HG03521 (cell line): ENCODE data around the gene STOM.
A peak's percentile ranks its signal among the peaks of the same experiment; 100 is the strongest.

Experiments used
- ATAC-seq: cut with Tn5 transposase; IDR thresholded peaks from one replicate; pipeline ENCODE4 v1.9.1; 2021; ENCODE audit warnings: mild to moderate bottlenecking, moderate library complexity; ENCODE audit not compliant: unreplicated experiment

STOM gene

GRCh38 chr9:121372239-121373010, 2.4 kb upstream of the STOM start:
- no peak for ATAC-seq

GRCh38 chr9:121371495-121372061, 1.5 kb upstream of the STOM start:
- ATAC-seq: no peak

DNA sequence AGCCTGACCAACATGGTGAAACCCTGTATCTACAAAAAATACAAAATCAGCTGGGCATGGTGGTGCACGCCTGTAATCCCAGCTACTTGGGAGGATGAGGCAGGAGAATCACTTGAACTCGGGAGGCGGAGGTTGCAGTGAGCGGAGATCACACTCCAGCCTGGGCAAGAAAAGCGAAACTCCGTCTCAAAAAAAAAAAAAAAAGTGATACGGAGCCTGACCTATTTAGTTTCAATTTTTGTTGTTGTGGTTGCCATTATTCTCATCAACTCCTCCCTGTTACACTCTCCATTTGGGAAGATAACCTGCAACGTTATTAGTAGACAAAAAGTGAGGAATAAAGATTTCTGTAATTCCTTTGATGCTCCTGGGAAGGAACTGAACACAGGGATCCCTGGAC, 1.3 kb downstream of the STOM start:
- no peak for ATAC-seq

GRCh38 chr9:121368138-121368522, 1.9 kb downstream of the STOM start:
- ATAC-seq: no peak

DNA sequence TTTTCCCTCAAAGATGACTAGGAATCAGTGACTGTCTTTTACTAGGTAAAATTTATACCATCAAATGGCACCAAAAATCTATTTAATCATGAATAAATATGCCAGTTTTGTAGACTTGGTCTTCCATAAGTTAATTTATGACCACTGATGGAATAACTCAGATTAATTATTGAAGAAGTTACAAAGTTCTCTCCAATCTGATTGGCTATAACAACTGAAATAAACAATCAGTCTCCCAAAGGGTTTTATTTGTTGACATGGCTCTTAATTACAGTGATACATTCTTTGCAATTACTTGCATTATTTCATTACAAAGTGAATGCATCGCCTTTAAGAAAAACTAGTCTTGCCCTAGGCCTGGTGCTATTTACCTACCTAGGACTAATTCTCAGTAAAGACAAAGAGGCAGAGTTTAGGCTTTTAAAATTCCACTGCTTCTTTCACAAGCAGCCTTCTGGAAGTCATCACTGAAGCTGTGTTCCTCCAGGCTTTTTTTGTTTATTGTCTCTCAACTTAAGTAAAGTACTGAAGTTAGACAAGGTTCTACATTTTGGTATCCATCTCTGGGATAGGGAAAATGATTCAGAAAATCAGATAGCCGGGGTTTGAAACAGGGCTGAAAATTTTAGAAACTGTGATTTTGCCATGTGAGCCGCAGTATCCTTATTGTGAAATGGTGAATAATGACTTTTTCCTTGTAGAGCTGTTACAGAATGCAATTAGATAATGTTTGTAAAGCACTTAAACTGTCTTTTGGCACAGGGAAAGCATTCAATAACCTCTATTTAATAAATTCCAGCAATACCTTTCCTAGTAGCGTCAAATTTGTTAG, 2.5 kb downstream of the STOM start:
- ATAC-seq: no peak

- no peak for ATAC-seq
Measured at GRCh38 chr9:121366611-121367192, 3.3 kb downstream of the STOM start.

GRCh38 chr9:121365564-121365963, 4.5 kb downstream of the STOM start:
- ATAC-seq: no peak

- ATAC-seq: no peak
Measured at GRCh38 chr9:121364886-121365285, 5.2 kb downstream of the STOM start.

GRCh38 chr9:121364077-121364476, 6.0 kb downstream of the STOM start:
- ATAC-seq: no peak

- no peak for ATAC-seq
Measured at GRCh38 chr9:121363622-121363961, 6.5 kb downstream of the STOM start.

- ATAC-seq: no peak
Measured at GRCh38 chr9:121362813-121363621, 7.0 kb downstream of the STOM start.

- ATAC-seq: no peak
Measured at GRCh38 chr9:121360601-121361374, 9.3 kb downstream of the STOM start.

DNA sequence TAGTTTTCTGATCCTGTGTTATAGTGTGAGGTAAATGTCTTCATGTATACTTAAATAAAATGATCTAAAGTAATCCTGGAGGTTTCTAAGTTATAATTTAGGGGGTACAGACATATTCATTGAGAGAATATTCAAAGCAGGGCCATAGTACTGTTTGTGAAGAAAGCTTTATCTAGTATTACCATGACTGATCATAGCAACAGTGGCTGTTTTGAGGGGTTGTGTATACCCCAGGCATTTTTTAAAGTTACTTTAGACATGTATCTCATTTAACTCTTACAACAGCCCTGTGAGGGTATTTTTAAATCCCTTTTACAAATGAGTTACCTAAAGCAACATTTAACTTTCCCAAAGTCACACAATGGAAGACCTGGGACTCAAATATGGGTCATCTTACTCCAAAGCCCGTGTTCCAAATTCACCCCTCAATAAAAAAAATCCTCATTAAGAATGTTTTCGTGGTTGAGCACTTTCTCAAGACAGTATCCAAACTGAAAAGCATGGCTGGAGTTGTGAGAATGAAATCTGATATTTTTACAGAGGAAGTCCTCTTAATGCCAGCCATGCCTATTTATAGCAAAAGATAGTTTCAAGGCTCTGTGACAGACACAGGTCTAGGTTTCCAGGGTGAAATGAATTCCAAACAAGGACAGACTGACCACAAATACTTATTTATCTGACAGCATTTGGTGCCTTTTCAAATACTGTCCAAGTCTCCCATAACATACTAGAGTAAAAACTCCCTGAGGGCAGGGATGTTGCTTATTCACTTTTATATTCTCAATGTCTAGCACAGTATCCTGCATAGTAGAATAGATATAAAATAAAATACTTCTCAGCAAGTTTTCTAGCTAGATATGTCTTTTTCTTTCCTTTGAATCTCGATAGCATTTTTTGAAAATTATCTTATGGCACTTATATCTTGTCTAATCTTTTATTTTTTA, 10.4 kb downstream of the STOM start:
- no peak for ATAC-seq

DNA sequence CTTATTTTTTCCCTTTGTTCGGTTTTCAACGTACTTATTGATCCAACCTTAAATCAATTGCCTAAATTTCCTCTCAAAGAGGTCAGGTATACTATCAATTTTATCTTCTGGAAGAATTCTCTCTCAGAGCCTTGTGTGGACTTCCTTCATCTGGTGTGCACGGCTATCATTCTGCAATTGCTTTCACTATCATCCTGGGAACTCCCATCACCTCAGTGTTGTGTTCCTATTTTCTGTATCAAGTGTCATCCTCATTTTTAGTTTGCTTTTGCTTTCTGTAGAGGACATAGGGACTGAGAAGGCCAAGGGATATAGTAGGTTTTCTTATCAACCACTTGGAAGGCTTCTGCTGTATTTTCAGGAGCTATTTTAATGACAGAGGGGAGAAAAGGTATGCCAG, 11.3 kb downstream of the STOM start:
- ATAC-seq: no peak

DNA sequence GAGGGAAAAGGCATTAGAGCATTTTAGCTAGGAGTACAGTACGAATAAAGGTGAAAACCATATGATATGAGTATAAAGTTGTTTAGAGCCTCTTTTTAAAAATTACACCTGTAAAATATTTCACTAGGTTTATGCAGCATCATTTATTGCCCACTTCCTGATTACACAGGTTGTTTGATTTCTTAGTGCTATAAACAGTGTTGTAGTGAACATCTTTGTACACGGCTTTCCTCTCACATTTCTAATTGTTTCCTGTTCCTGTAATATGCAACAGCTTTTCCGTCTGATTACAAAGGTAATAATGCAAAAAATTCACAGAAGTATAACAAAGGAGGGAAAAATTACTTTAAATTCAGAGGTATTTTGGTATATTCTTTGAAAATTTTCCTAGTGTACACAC, 13.0 kb downstream of the STOM start:
- ATAC-seq: no peak

DNA sequence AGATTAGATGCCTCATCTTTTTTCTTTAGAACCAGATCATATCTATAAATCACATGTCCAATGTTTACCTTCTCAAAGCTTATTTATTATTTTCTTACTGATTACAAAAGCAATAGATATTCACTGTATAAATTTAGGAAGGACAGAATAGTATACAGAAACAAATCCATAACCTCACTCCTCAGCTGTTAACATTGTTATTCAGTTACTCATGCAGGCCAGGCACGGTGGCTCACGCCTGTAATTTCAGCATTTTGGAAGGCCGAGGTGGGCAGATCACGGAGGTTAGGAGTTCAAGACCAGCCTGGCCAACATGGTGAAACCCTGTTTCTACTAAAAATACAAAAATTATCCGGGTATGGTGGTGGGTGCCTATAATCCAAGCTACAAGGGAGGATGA, 15.3 kb downstream of the STOM start:
- no peak for ATAC-seq

DNA sequence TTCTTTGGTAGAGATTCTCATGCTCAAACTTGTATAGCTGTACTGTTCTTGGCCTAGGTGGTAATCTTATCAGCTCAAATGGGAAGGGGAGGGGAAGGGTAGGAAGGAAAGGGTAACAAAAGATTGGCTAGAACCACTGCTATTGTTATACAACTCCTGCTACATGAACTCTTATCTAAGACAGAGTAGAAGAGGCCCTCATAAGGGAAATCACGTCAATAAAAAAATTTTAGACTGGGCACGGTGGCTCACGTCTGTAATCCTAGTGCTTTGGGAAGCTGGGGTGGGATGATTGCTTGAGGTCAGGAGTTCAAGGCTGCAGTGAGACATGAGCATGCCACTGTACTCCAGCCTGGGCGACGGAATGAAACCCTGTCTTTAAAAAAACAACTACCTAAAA, 15.9 kb downstream of the STOM start:
- ATAC-seq: no peak

DNA sequence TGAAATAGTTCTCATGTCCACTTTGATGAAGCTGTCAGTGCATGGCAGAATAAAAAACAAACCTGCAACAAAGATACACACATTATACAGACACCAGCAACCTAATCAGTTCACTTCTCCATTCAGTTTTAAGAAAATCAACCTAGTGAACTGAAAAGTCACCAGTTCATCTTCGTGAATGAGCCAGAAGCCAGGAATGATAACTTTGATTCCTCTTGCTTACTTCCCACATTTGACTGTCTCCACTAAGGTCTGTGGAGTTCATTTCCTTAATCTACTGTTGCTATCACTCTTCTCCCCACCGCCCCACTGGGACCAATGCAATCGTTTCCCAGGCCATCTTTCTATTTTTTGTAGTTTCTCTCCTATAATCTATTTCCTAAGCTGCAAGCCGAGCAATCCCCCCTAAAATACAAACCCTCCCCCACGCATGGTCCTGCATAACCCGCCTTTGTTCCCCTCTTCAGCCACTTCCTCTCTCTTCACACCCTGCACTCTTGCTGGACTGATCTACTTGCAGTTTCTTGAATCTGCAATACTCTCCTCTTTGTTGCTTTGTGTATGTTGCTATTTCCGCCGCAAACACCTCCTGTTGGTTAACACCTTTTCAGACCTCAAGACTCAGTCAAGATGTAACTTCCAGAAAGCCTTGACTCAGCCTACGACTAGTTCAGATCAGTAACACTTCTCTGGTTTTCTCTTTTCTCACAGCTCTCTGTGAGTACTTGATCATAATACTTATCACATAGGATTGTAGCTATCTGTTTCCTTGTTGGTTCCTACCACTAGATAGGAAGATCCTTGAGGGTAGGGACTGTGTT, 16.6 kb downstream of the STOM start:
- peak; percentile 99 for ATAC-seq
